DND-41 (cell line): ENCODE measurements around the gene ALDH18A1.

ENCODE experiments used
- EZH2 ChIP-seq: IDR thresholded peaks from 3 replicates; pipeline ENCODE4 v1.6.1; 2012; ENCODE audit warnings: borderline replicate concordance, low read depth, mild to moderate bottlenecking, moderate library complexity, low read length, inconsistent platforms; ENCODE audit not compliant: severe bottlenecking
- TF ChIP-seq, protein P1 (sequence below): IDR thresholded peaks from 2 replicates; pipeline ENCODE4 v1.5.1; 2012; ENCODE audit warnings: borderline replicate concordance, low read length, moderate library complexity, mild to moderate bottlenecking; ENCODE audit not compliant: poor library complexity, severe bottlenecking; ENCODE audit errors: extremely low read depth

DNA sequence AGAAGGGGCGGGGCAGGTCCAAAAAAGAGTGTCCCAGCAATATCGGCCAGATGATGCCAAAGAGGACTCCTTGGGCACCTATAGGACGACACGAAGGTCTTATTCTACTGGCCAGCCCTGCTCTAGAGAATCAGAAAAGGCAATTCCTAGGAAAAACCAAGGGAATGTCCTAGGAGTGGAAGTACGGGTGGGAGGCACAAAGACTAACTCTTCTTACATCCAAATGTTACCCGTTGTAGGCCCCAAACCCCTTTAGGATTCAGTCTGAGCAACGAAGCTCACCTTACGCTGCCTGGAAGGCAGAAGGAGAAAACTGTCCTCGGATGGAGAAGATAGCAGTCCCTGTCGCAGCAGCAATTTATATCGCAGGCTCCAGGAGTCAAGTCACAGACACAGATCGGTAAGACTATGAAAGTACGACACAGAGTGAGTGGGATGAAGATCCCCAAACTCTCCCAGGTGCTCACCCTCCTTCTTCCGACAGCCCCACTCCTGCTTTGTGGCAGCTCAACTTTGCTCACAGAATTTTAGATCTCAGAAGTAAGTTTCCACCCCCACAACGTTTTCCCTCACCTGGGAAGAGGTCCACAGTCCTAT, 36.7 kb upstream of the ALDH18A1 start:
- TF ChIP-seq, protein P1, sequence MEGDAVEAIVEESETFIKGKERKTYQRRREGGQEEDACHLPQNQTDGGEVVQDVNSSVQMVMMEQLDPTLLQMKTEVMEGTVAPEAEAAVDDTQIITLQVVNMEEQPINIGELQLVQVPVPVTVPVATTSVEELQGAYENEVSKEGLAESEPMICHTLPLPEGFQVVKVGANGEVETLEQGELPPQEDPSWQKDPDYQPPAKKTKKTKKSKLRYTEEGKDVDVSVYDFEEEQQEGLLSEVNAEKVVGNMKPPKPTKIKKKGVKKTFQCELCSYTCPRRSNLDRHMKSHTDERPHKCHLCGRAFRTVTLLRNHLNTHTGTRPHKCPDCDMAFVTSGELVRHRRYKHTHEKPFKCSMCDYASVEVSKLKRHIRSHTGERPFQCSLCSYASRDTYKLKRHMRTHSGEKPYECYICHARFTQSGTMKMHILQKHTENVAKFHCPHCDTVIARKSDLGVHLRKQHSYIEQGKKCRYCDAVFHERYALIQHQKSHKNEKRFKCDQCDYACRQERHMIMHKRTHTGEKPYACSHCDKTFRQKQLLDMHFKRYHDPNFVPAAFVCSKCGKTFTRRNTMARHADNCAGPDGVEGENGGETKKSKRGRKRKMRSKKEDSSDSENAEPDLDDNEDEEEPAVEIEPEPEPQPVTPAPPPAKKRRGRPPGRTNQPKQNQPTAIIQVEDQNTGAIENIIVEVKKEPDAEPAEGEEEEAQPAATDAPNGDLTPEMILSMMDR = no peak
- TF ChIP-seq EZH2 = no peak
